GM12872 (cell line): ENCODE measurements around the gene IQSEC1.

Source experiments
- TF ChIP-seq, protein P1 (sequence below): IDR thresholded peaks from 3 replicates; pipeline ENCODE4 v1.5.1; 2011; ENCODE audit warnings: low read depth, mild to moderate bottlenecking, low read length, moderate library complexity; ENCODE audit not compliant: insufficient read depth

Gene IQSEC1

DNA sequence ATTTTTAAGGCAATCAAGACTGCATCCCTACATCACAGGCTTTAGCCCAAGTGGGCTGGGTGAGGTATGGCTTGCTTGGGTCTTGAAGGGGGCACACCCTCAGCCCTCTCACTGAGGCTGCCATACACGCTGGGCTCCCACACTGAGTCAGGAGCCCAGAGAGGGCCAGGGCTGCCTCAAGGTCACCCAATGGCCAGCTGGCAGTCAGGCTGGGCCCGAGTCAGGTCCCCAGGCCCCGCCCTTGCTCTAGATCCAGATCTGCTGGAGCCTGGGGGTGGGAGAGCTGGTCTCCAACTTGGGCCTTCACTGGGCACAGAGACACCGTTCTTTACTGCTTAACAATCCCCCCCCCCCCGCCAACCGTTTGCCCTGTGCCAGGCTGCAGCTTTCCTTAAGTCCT, 88.1 kb downstream of the IQSEC1 start:
- TF ChIP-seq, protein P1, sequence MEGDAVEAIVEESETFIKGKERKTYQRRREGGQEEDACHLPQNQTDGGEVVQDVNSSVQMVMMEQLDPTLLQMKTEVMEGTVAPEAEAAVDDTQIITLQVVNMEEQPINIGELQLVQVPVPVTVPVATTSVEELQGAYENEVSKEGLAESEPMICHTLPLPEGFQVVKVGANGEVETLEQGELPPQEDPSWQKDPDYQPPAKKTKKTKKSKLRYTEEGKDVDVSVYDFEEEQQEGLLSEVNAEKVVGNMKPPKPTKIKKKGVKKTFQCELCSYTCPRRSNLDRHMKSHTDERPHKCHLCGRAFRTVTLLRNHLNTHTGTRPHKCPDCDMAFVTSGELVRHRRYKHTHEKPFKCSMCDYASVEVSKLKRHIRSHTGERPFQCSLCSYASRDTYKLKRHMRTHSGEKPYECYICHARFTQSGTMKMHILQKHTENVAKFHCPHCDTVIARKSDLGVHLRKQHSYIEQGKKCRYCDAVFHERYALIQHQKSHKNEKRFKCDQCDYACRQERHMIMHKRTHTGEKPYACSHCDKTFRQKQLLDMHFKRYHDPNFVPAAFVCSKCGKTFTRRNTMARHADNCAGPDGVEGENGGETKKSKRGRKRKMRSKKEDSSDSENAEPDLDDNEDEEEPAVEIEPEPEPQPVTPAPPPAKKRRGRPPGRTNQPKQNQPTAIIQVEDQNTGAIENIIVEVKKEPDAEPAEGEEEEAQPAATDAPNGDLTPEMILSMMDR = no peak

DNA sequence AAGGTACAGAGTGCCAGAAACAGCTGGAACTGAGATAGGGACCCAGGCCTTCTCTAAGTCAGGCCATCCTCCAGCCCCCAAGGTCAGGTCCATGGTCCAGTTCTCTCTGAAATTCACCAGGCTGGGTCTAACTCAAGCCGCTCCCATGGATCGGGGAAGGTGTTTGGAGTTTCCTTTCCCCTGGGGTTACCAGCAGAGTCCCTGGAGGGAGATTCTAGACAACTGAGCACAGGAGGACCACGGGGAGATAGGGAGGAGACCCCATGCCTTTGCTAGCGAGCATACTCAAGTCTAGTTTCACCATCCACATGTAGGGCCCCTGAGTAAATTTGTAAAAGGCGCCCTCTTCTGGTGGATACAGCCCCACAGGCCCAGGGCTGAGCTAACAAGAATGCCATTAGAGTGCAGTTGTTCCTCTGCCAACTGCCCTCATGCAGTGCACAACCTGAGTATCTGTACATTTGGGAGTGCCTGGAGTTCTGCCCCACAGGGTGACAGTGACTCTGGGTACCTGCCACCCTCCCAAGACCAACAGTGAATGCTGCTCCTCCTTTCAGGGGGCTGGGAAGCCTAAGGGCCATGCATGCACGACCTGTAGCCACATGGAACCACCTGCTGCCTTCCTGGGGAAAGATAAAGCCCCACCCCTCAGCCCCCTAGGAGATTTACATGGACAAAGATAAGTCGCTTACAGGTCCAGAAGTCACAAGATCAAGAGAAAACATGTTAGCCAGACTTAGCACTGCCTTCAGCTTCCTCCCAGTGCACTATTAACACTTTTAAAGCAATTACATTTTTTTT, 89.0 kb downstream of the IQSEC1 start:
- TF ChIP-seq, protein P1 = peak; percentile 77

DNA sequence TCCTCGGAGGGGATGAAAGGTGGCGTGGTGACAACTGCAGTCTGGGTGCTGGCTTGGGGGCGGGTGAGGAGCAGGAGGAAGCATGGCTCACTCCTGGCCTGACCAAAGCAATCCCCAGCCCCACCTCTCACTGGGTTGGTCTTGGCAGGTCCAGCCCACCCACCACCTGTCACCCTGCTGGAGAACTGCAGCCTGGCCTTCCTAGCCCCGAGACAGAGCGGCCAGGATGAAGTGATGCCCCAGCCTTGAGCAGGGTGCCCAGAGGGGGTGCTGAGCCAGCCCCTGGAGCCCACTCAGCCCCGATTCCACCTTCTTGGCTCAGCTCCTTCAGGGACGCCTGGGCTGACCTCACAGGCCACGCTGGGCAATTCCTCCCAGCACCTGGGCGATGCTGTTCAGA, 89.9 kb downstream of the IQSEC1 start:
- TF ChIP-seq, protein P1 = no peak

DNA sequence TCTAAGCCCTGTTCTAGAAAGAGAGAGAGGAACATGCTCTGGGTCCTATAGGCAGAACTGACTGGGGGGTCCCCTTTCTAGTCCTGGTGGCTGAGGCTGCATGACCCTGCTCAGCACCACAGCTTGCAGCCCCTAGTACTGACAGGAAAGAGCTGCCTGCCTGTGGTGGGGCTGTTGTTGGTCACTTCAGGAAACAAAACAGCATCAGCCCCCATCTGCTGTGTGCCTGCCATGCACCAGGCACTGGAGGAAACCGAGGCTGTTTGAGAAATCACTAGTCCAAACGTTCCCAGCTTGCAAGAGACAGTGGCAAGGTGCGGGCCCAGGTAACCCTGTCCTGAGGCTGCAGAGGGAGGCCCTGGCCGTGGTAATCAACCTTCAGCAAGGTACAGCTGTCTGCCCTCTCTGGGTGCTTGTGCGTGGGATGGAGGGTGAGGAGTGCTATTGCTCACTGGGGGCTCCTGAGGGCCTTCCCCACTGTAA, 90.6 kb downstream of the IQSEC1 start:
- TF ChIP-seq, protein P1 = no peak

DNA sequence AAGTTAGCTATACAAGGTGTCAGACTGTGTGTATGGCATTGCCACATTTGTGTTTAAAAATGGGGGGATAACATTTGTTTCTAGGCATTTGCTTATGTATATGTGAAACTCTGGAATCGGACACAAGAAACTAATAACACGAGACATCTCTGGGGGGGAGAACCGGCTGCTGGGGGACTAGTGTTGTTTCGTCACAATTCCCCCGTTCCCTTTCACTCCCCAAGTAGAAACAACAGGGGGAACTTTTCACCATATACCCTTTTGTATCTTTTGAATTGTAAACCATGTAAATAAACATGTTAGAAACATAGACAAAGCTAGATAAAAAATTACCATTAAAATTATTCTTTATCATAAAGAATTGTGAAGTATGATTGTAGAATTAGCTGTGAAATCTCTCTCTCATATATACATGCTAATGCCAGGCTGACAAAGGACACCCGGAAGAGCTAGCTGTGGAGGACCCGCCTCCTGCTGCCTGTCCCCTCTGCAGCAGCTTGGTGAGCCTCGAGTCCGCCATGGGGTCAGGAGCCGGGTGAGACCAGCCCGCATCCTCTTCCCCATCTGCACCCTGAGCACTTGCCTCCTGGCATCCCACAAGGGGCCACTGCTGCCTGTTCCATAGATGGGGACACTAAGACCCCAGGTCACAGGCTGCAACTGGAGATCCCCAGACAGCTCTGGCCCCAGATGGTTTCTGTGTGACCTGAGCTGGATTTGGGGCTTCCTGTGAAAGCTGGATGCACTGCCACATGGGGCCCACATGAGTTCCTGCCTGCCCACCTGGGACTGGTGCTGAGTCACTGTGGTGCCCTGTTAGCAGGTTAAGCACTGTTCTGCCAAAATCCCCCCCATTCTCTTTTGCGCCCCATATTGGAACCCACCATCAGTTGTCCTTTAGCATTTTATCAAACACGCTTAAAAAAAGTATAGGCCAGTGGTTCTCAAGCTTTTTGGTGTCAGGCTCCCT, 91.6 kb downstream of the IQSEC1 start:
- TF ChIP-seq, protein P1 = no peak

DNA sequence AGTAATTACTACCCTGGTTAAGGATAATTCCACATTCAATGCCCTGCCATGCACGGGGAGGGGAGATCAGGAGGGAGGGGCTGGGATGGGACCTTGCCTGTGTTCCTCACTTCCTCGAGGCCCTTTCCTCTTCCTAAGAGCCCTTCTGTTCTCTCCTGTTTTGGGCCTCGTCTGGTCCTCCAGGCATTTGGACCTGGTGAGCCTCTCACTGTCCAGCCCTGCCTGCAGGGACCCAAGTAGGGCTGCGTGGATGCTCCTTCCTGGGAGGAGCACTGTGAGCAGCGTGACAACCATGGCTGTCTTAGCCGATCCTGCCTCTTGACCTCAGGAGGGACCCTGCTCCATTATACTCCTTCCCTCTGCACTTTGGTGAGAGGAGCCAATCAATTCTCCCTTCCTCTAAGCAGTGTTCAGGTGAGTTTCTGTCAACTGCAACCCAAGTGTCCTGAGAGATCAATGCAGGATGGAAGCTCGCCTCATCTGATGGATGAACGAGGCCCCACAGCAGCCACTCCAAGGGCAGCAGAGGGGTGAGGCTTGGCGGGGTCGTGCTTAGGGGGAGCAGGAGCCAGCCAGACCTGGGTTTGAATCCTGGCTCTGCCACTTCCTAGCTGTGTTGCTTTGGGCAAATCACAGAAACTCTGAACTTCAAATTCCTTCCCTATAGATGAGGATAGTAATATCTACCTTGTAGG, 92.5 kb downstream of the IQSEC1 start:
- TF ChIP-seq, protein P1 = no peak
